GM21447 (cell line): ENCODE measurements around the gene P4HA3.

Source experiments
- ATAC-seq: cut with Tn5 transposase; IDR thresholded peaks from one replicate; pipeline ENCODE4 v1.9.1; 2021; ENCODE audit not compliant: unreplicated experiment

Gene P4HA3

GRCh38 chr11:74318241-74318932, 6.9 kb upstream of the P4HA3 start:
- no peak for ATAC-seq

- no peak for ATAC-seq
Observed at GRCh38 chr11:74316772-74317505, 5.5 kb upstream of the P4HA3 start.

- no peak for ATAC-seq
Observed at GRCh38 chr11:74312326-74312725, 886 bp upstream of the P4HA3 start.

- no peak for ATAC-seq
Observed at GRCh38 chr11:74310857-74311256, 583 bp downstream of the P4HA3 start.

- ATAC-seq: no peak
Observed at GRCh38 chr11:74307434-74307833, 4.0 kb downstream of the P4HA3 start.

GRCh38 chr11:74306435-74307175, 4.8 kb downstream of the P4HA3 start:
- ATAC-seq: no peak

- no peak for ATAC-seq
Observed at GRCh38 chr11:74299015-74299414, 12.4 kb downstream of the P4HA3 start.

GRCh38 chr11:74297484-74297883, 14.0 kb downstream of the P4HA3 start:
- no peak for ATAC-seq

- ATAC-seq: no peak
Observed at GRCh38 chr11:74288911-74289310, 22.5 kb downstream of the P4HA3 start.

GRCh38 chr11:74288161-74288560, 23.3 kb downstream of the P4HA3 start:
- no peak for ATAC-seq

GRCh38 chr11:74284466-74284865, 27.0 kb downstream of the P4HA3 start:
- no peak for ATAC-seq

- no peak for ATAC-seq
Observed at GRCh38 chr11:74283580-74284180, 27.8 kb downstream of the P4HA3 start.

- no peak for ATAC-seq
Observed at GRCh38 chr11:74282914-74283371, 28.5 kb downstream of the P4HA3 start.

GRCh38 chr11:74282421-74282820, 29.0 kb downstream of the P4HA3 start:
- no peak for ATAC-seq

- ATAC-seq: no peak
Observed at GRCh38 chr11:74280494-74280893, 30.9 kb downstream of the P4HA3 start.

GRCh38 chr11:74279256-74279655, 32.2 kb downstream of the P4HA3 start:
- no peak for ATAC-seq

GRCh38 chr11:74278721-74279161, 32.7 kb downstream of the P4HA3 start:
- no peak for ATAC-seq

GRCh38 chr11:74278103-74278502, 33.3 kb downstream of the P4HA3 start:
- ATAC-seq: no peak

GRCh38 chr11:74276581-74276980, 34.9 kb downstream of the P4HA3 start:
- no peak for ATAC-seq

GRCh38 chr11:74272276-74272675, 39.2 kb downstream of the P4HA3 start:
- no peak for ATAC-seq

GRCh38 chr11:74269161-74269811, 42.2 kb downstream of the P4HA3 start:
- no peak for ATAC-seq
